Neutrophil (primary cell): ENCODE results near the gene CAPN13.

Source experiments
- H3K27ac ChIP-seq: fragments of 200-600 bp; sonication (generic); 2 replicates; pipeline ENCODE4 v1.5.1; 2016; ENCODE audit warnings: mild to moderate bottlenecking, moderate library complexity
- H3K27me3 ChIP-seq: fragments of 200-600 bp; sonication (generic); 2 replicates; pipeline ENCODE4 v1.6.0; 2016; ENCODE audit warnings: mild to moderate bottlenecking
- H3K36me3 ChIP-seq: fragments of 200-600 bp; sonication (generic); 2 replicates; pipeline ENCODE4 v1.5.1; 2017
- H3K4me1 ChIP-seq, 2 experiments: fragments of 200-600 bp in 1 of 2; sonication (generic) in 1 of 2; 1 replicate in 1 of 2; 2 replicates in 1 of 2; pipeline versions ENCODE4 v1.5.1 to v1.6.1; 2013 to 2016; ENCODE audit warnings: low read depth in 1 of 2, low read length in 1 of 2, mild to moderate bottlenecking in 1 of 2, moderate library complexity in 1 of 2; ENCODE audit not compliant: control insufficient read depth in 1 of 2, insufficient read depth in 1 of 2
- H3K4me3 ChIP-seq, 2 experiments: fragments of 200-600 bp in 1 of 2; sonication (generic) in 1 of 2; 1 replicate in 1 of 2; 2 replicates in 1 of 2; pipeline ENCODE4 v1.5.1; 2013 to 2016; ENCODE audit warnings: low read depth in 1 of 2, low read length in 1 of 2, mild to moderate bottlenecking in 1 of 2, moderate library complexity in 1 of 2
- H3K9me3 ChIP-seq: fragments of 200-600 bp; sonication (generic); 2 replicates; pipeline ENCODE4 v1.5.1; 2016
- TF ChIP-seq, protein P1 (sequence below): fragments of 200-600 bp; sonication (generic); IDR thresholded peaks from 2 replicates; pipeline ENCODE4 v1.5.1; 2016; ENCODE audit warnings: antibody characterized with exemption

CAPN13 gene

GRCh38 chr2:30803281-30803680 lies 4.0 kb downstream of the CAPN13 start:
- H3K4me3 ChIP-seq, result no peak overlapping the region
- no peaks in the 10 kb centered on the region for H3K27me3 ChIP-seq
- TF ChIP-seq, protein P1, sequence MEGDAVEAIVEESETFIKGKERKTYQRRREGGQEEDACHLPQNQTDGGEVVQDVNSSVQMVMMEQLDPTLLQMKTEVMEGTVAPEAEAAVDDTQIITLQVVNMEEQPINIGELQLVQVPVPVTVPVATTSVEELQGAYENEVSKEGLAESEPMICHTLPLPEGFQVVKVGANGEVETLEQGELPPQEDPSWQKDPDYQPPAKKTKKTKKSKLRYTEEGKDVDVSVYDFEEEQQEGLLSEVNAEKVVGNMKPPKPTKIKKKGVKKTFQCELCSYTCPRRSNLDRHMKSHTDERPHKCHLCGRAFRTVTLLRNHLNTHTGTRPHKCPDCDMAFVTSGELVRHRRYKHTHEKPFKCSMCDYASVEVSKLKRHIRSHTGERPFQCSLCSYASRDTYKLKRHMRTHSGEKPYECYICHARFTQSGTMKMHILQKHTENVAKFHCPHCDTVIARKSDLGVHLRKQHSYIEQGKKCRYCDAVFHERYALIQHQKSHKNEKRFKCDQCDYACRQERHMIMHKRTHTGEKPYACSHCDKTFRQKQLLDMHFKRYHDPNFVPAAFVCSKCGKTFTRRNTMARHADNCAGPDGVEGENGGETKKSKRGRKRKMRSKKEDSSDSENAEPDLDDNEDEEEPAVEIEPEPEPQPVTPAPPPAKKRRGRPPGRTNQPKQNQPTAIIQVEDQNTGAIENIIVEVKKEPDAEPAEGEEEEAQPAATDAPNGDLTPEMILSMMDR, result no peak
- no peaks in the 10 kb centered on the region for H3K36me3 ChIP-seq
- H3K27ac ChIP-seq, result no peak overlapping the region
- no peaks in the 10 kb centered on the region for H3K9me3 ChIP-seq
- H3K4me1 ChIP-seq, result no peaks in the 10 kb centered on the region

DNA sequence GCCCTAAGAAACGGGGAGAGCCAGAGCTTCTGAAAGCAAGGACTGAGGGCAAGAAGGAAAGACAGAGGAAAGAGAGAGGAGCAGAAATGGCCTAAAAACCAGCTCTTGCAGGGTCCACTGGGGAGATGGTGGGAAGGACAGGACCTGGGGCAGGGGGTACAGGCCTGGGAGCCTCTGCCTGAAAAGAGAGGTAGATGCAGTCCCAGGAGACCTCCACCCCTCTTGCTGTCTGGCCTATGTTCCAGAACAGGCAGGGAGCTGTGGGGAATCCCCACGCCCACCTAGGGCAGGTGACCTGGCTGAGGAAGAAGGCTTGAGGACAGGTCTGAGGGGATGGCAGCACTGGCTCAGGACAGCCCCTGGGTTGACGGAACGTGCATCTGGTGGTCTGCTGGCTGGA lies 4.6 kb downstream of the CAPN13 start:
- no peaks in the 10 kb centered on the region for H3K9me3 ChIP-seq
- no peak overlapping the region for H3K4me3 ChIP-seq
- TF ChIP-seq, protein P1, result no peak
- H3K27ac ChIP-seq, result no peak overlapping the region
- H3K36me3 ChIP-seq, result no peaks in the 10 kb centered on the region
- no peaks in the 10 kb centered on the region for H3K4me1 ChIP-seq
- H3K27me3 ChIP-seq, result no peaks in the 10 kb centered on the region

- no peaks in the 10 kb centered on the region for H3K27me3 ChIP-seq
- no peaks in the 10 kb centered on the region for H3K9me3 ChIP-seq
- no peaks in the 10 kb centered on the region for H3K36me3 ChIP-seq
- TF ChIP-seq, protein P1, result no peak
- no peak overlapping the region for H3K4me3 ChIP-seq
- no peak overlapping the region for H3K27ac ChIP-seq
- H3K4me1 ChIP-seq, result no peaks in the 10 kb centered on the region
Observed at GRCh38 chr2:30801821-30802455, 5.3 kb downstream of the CAPN13 start.

DNA sequence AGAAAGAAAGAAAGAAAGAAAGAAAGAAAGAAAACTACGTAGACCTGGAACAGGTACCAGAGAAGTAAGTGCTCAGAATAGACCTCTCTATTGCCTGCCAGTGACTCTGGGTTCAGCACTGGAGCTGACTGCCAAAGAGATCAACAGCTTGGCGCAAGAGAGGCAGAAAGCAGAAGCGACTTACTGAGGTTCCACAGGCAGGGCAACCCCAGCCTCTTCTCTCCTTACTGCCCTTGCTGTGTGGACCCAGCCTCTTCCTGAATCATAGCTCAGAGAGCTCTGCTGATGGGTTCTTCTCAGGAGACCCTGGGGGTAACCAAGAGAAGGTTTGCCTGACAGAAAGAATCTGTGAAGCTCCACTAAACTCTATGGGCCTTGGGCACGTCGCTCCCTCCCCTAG lies 7.1 kb downstream of the CAPN13 start:
- TF ChIP-seq, protein P1, result no peak
- Histone ChIP-seq H3K36me3 (no peaks in the 10 kb centered on the region), H3K9me3 (no peaks in the 10 kb centered on the region), H3K4me3 (no peak overlapping the region), H3K4me1 (no peaks in the 10 kb centered on the region), H3K27ac (no peak overlapping the region), H3K27me3 (no peaks in the 10 kb centered on the region)

- Histone ChIP-seq H3K27me3 (no peaks in the 10 kb centered on the region), H3K9me3 (no peaks in the 10 kb centered on the region), H3K36me3 (no peaks in the 10 kb centered on the region), H3K4me1 (no peaks in the 10 kb centered on the region), H3K4me3 (no peak overlapping the region), H3K27ac (no peak overlapping the region)
- TF ChIP-seq, protein P1, result no peak
Observed at GRCh38 chr2:30799366-30799765, 7.9 kb downstream of the CAPN13 start.
